ENCODE results near the gene WWTR1. TPM values are rescaled to one million over a fixed set of nuclear protein-coding genes. Genes with fewer than 3 reads are reported as not detected.

Gene WWTR1
- total RNA-seq, 1 donor = 205 TPM

DNA sequence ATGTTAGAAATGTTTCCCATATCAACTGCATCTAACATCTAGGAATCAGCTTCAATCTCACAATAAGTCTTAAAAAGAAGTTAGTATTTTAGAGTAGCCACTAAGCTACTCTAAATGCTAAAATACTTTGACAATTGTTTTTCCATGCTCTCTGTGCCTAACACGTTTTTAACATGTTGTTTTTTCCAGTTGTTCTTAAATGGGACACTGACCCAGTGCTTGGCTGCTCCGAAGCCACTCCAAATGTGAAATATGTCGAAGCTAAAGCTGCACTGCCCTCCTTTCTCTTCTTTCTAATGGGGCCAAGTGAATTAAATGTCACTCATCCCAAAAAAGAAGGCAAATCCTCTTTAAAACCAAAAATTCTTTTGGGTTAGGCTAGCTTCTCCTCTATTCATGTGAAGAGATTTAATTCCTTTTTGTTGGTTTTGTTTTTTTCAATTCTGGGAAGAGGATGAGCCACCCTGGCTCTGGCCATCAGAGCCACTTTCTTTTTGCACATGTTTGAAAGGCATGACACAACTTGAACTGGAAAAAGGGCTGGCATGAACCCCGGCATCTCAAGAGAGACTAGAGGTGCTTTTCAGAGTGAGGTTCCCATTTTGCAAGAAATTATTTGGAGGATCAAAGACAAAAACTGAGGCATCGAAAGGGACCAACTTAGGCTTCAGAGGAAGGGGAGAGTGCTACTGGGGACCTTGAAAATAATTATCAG is 73.7 kb downstream of the WWTR1 start:
- no peak overlapping the region for H3K4me3 ChIP-seq (ENCODE audit: low read depth, low read length)
- no peak for DNase-seq (ENCODE audit: low read depth)
- TF ChIP-seq, protein P1, sequence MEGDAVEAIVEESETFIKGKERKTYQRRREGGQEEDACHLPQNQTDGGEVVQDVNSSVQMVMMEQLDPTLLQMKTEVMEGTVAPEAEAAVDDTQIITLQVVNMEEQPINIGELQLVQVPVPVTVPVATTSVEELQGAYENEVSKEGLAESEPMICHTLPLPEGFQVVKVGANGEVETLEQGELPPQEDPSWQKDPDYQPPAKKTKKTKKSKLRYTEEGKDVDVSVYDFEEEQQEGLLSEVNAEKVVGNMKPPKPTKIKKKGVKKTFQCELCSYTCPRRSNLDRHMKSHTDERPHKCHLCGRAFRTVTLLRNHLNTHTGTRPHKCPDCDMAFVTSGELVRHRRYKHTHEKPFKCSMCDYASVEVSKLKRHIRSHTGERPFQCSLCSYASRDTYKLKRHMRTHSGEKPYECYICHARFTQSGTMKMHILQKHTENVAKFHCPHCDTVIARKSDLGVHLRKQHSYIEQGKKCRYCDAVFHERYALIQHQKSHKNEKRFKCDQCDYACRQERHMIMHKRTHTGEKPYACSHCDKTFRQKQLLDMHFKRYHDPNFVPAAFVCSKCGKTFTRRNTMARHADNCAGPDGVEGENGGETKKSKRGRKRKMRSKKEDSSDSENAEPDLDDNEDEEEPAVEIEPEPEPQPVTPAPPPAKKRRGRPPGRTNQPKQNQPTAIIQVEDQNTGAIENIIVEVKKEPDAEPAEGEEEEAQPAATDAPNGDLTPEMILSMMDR (IDR thresholded peaks at IDR 0.05; ENCODE audit: insufficient read depth, low read length) = no peak

DNA sequence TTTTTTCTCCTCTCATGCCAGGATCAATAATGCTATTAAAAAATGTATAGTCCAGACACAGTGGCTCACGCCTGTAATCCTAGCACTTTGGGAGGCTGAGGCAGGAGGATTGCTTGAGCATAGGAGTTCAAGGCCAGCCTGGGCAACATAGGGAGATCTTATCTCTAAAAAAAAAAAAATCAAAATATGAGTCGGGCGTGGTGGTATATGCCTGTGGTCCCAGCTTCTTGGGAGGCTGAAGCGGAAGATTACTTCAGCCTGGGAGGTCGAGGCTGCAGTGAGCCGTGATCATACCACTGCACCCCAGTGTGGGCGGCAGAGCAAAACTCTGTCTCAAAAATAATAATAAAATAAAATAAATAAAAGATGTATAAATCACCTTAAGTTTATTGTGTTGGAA is 75.4 kb downstream of the WWTR1 start:
- DNase-seq (ENCODE audit: low read depth) = no peak
- H3K4me3 ChIP-seq (ENCODE audit: low read depth, low read length) = no peak overlapping the region
- TF ChIP-seq, protein P1 (IDR thresholded peaks at IDR 0.05; ENCODE audit: insufficient read depth, low read length) = no peak

- peak overlapping the region; percentile 0 for H3K4me3 ChIP-seq (ENCODE audit: low read depth, low read length)
- TF ChIP-seq, protein P1 (IDR thresholded peaks at IDR 0.05; ENCODE audit: insufficient read depth, low read length) = no peak
- DNase-seq (ENCODE audit: low read depth) = peak; percentile 85
Measured at GRCh38 chr3:149581681-149582370, 76.0 kb downstream of the WWTR1 start.

- H3K4me3 ChIP-seq (ENCODE audit: low read depth, low read length) = no peak overlapping the region
- TF ChIP-seq, protein P1 (IDR thresholded peaks at IDR 0.05; ENCODE audit: insufficient read depth, low read length) = no peak
- DNase-seq (ENCODE audit: low read depth) = no peak
Measured at GRCh38 chr3:149581248-149581647, 76.6 kb downstream of the WWTR1 start.

DNA sequence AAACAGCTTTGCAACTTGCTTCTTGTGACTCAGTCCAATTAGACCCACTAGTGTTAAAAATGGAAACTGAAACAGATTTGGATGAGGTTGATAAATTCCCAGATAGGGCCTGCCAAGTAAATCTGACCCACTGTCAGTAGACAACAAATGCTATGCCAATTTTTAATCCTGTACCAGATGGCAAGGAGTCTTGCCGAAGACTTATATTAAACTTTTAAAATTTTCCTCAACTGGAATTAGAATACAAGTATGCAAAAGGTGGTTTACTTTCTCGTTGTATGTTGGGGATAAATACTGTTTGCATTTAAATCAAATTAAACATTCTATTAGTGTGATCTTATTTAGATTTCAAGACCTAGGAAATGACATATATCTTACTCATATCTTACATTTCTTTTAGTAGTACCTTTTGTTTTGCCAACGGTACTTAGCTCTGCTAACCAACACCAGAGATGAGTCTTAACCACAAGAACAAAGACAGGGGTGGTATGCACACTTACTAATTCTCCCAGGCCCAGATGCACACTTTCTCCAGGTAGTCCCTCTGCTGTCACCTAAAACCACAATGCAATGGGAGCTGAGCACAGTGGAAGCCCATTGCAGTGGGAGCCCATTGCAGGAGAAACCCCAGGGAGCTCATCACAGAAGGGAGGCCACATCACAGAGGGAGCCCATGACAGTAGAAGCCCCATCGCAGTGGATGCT is 77.8 kb downstream of the WWTR1 start:
- no peak overlapping the region for H3K4me3 ChIP-seq (ENCODE audit: low read depth, low read length)
- TF ChIP-seq, protein P1 (IDR thresholded peaks at IDR 0.05; ENCODE audit: insufficient read depth, low read length) = peak; percentile 18
- DNase-seq (ENCODE audit: low read depth) = peak; percentile 76

GRCh38 chr3:149579161-149579560 is 78.7 kb downstream of the WWTR1 start:
- TF ChIP-seq, protein P1 (IDR thresholded peaks at IDR 0.05; ENCODE audit: insufficient read depth, low read length) = no peak
- no peak overlapping the region for H3K4me3 ChIP-seq (ENCODE audit: low read depth, low read length)
- no peak for DNase-seq (ENCODE audit: low read depth)
